HEK293 (cell line): Measurements from ENCODE around the gene PTDSS2.

Experiments used
- CTCF ChIA-PET: fragments of 350-600 bp; formaldehyde crosslinking; extraction: SDS; loops from one replicate; lab custom pipeline; 2021; ENCODE audit warnings: antibody characterized with exemption; lab: Yijun Ruan, JAX
- POLR2A ChIA-PET: fragments of 300-600 bp; formaldehyde crosslinking; extraction: SDS; loops from one replicate; lab custom pipeline; 2020; ENCODE audit warnings: antibody characterized with exemption, inconsistent platforms; lab: Yijun Ruan, JAX
- H3K27ac ChIP-seq: fragments of 200-500 bp; sonication (Bioruptor generic); 2 replicates; pipeline ENCODE4 v1.5.1; 2014; ENCODE audit warnings: low read depth, low read length, control low read depth, inconsistent platforms; ENCODE audit errors: extremely low read depth
- H3K36me3 ChIP-seq, 2 experiments: fragments of 200-500 bp in 1 of 2; sonication (Bioruptor generic) in 1 of 2; 1 replicate in 1 of 2; 2 replicates in 1 of 2; pipeline ENCODE4 v1.5.1; 2014 to 2017; ENCODE audit warnings: inconsistent platforms in 2 of 2, low read length in 2 of 2; ENCODE audit not compliant: control insufficient read depth in 2 of 2, insufficient read depth in 1 of 2
- H3K4me1 ChIP-seq: fragments of 200-500 bp; sonication (Bioruptor generic); 2 replicates; pipeline ENCODE4 v1.5.1; 2014; ENCODE audit warnings: mild to moderate bottlenecking, low read length, inconsistent platforms; ENCODE audit not compliant: control insufficient read depth, insufficient read depth
- H3K4me3 ChIP-seq: 2 replicates; pipeline ENCODE4 v1.5.1; 2011; ENCODE audit warnings: low read depth, mild to moderate bottlenecking, control low read depth, low read length, moderate library complexity
- H3K9me3 ChIP-seq: fragments of 200-500 bp; sonication (Bioruptor generic); 2 replicates; pipeline ENCODE4 v1.5.1; 2014; ENCODE audit warnings: low read depth, low read length, inconsistent platforms; ENCODE audit not compliant: control insufficient read depth, insufficient read depth
- HOXC10 ChIP-seq: sonication (generic); formaldehyde crosslinking; IDR thresholded peaks from 2 replicates; pipeline ENCODE4 v1.8.1; 2023; ENCODE audit warnings: mild to moderate bottlenecking, missing genetic modification reagents
- OVOL3 ChIP-seq: fragments of 450-650 bp; formaldehyde crosslinking; IDR thresholded peaks from 2 replicates; pipeline ENCODE4 v1.5.1; 2016; ENCODE audit warnings: missing biosample characterization, missing genetic modification characterization
- PRDM10 ChIP-seq: fragments of 450-650 bp; formaldehyde crosslinking; IDR thresholded peaks from 2 replicates; pipeline ENCODE4 v1.5.1; 2016; ENCODE audit warnings: missing biosample characterization, missing genetic modification characterization
- PRDM4 ChIP-seq: fragments of 450-650 bp; formaldehyde crosslinking; IDR thresholded peaks from 2 replicates; pipeline ENCODE4 v1.5.1; 2017; ENCODE audit warnings: missing biosample characterization, missing genetic modification characterization
- SP3 ChIP-seq: fragments of 450-650 bp; formaldehyde crosslinking; IDR thresholded peaks from 2 replicates; pipeline ENCODE4 v1.5.1; 2016; ENCODE audit warnings: missing biosample characterization, missing genetic modification characterization
- WT1 ChIP-seq: fragments of 450-650 bp; formaldehyde crosslinking; IDR thresholded peaks from 2 replicates; pipeline ENCODE4 v1.5.1; 2016; ENCODE audit warnings: missing biosample characterization, missing genetic modification characterization
- ZBTB20 ChIP-seq: fragments of 450-650 bp; formaldehyde crosslinking; IDR thresholded peaks from 2 replicates; pipeline ENCODE4 v1.5.1; 2016; ENCODE audit warnings: missing biosample characterization, missing genetic modification characterization
- ZBTB21 ChIP-seq: fragments of 450-650 bp; formaldehyde crosslinking; IDR thresholded peaks from 2 replicates; pipeline ENCODE4 v1.5.1; 2017; ENCODE audit warnings: missing biosample characterization, missing genetic modification characterization
- ZFP3 ChIP-seq: fragments of 450-650 bp; formaldehyde crosslinking; IDR thresholded peaks from 2 replicates; pipeline ENCODE4 v1.5.1; 2016; ENCODE audit warnings: low read depth, missing biosample characterization, missing genetic modification characterization
- ZNF112 ChIP-seq: fragments of 450-650 bp; formaldehyde crosslinking; IDR thresholded peaks from 2 replicates; pipeline ENCODE4 v1.5.0; 2017; ENCODE audit warnings: missing biosample characterization, missing genetic modification characterization
- ZNF174 ChIP-seq: fragments of 450-650 bp; formaldehyde crosslinking; IDR thresholded peaks from 2 replicates; pipeline ENCODE4 v1.5.0; 2017; ENCODE audit warnings: missing biosample characterization, mild to moderate bottlenecking, missing genetic modification characterization
- ZNF175 ChIP-seq: fragments of 450-650 bp; formaldehyde crosslinking; IDR thresholded peaks from 2 replicates; pipeline ENCODE4 v1.5.1; 2016; ENCODE audit warnings: missing biosample characterization, missing genetic modification characterization
- ZNF184 ChIP-seq: fragments of 450-650 bp; IDR thresholded peaks from 2 replicates; pipeline ENCODE4 v1.5.1; 2018; ENCODE audit warnings: missing biosample characterization, mild to moderate bottlenecking, missing genetic modification characterization
- ZNF2 ChIP-seq: fragments of 450-650 bp; formaldehyde crosslinking; IDR thresholded peaks from 2 replicates; pipeline ENCODE4 v1.5.1; 2016; ENCODE audit warnings: missing biosample characterization, missing genetic modification characterization
- ZNF221 ChIP-seq: fragments of 450-650 bp; formaldehyde crosslinking; IDR thresholded peaks from 2 replicates; pipeline ENCODE4 v1.5.1; 2017; ENCODE audit warnings: missing biosample characterization, missing genetic modification characterization, borderline replicate concordance
- ZNF23 ChIP-seq: fragments of 450-650 bp; formaldehyde crosslinking; IDR thresholded peaks from 2 replicates; pipeline ENCODE4 v1.5.1; 2016; ENCODE audit warnings: missing biosample characterization, missing genetic modification characterization, borderline replicate concordance
- ZNF24 ChIP-seq: fragments of 450-650 bp; formaldehyde crosslinking; IDR thresholded peaks from 2 replicates; pipeline ENCODE4 v1.5.1; 2016; ENCODE audit warnings: missing biosample characterization, missing genetic modification characterization
- ZNF350 ChIP-seq: fragments of 450-650 bp; formaldehyde crosslinking; IDR thresholded peaks from 2 replicates; pipeline ENCODE4 v1.5.0; 2017; ENCODE audit warnings: missing biosample characterization, mild to moderate bottlenecking, missing genetic modification characterization
- ZNF366 ChIP-seq: fragments of 450-650 bp; formaldehyde crosslinking; conservative IDR thresholded peaks from 2 replicates; pipeline ENCODE4 v1.5.1; 2016; ENCODE audit warnings: missing biosample characterization, missing genetic modification characterization
- ZNF391 ChIP-seq: fragments of 450-650 bp; formaldehyde crosslinking; IDR thresholded peaks from 2 replicates; pipeline ENCODE4 v1.5.1; 2016; ENCODE audit warnings: low read depth, missing biosample characterization, missing genetic modification characterization, borderline replicate concordance
- ZNF394 ChIP-seq: fragments of 450-650 bp; formaldehyde crosslinking; IDR thresholded peaks from 2 replicates; pipeline ENCODE4 v1.5.1; 2016; ENCODE audit warnings: missing biosample characterization, missing genetic modification characterization, mild to moderate bottlenecking, moderate library complexity, borderline replicate concordance
- ZNF521 ChIP-seq: fragments of 450-650 bp; formaldehyde crosslinking; IDR thresholded peaks from 2 replicates; pipeline ENCODE4 v1.5.1; 2017; ENCODE audit warnings: missing biosample characterization, mild to moderate bottlenecking, missing genetic modification characterization
- ZNF629 ChIP-seq: fragments of 450-650 bp; formaldehyde crosslinking; IDR thresholded peaks from 2 replicates; pipeline ENCODE4 v1.5.1; 2017; ENCODE audit warnings: missing biosample characterization, missing genetic modification characterization
- ZNF660 ChIP-seq: fragments of 450-650 bp; IDR thresholded peaks from 2 replicates; pipeline ENCODE4 v1.5.1; 2018; ENCODE audit warnings: missing biosample characterization, mild to moderate bottlenecking, missing genetic modification characterization
- ZNF670 ChIP-seq: fragments of 450-650 bp; formaldehyde crosslinking; IDR thresholded peaks from 2 replicates; pipeline ENCODE4 v1.5.1; 2016; ENCODE audit warnings: missing biosample characterization, missing genetic modification characterization, low read depth
- ZNF692 ChIP-seq: fragments of 450-650 bp; formaldehyde crosslinking; IDR thresholded peaks from 2 replicates; pipeline ENCODE4 v1.5.1; 2016; ENCODE audit warnings: missing biosample characterization, missing genetic modification characterization
- ZNF785 ChIP-seq: fragments of 450-650 bp; formaldehyde crosslinking; IDR thresholded peaks from 2 replicates; pipeline ENCODE4 v1.5.1; 2016; ENCODE audit warnings: missing biosample characterization, missing genetic modification characterization
- ZXDB ChIP-seq: fragments of 450-650 bp; formaldehyde crosslinking; IDR thresholded peaks from 2 replicates; pipeline ENCODE4 v1.5.1; 2016; ENCODE audit warnings: missing biosample characterization, missing genetic modification characterization

The PTDSS2 gene

GRCh38 chr11:433111-433510 is 17.0 kb upstream of the PTDSS2 start:
- Histone ChIP-seq H3K36me3 (no peaks in the 10 kb centered on the region), H3K9me3 (no peaks in the 10 kb centered on the region), H3K4me1 (no peaks in the 10 kb centered on the region), H3K4me3 (no peak overlapping the region), H3K27ac (no peak overlapping the region)
- POLR2A ChIA-PET = no interaction called here
- TF ChIP-seq ZXDB (no peak), ZNF394 (no peak), ZNF184 (tag by site-specific recombination) (no peak), ZNF660 (no peak), PRDM4 (no peak), ZNF112 (tag by site-specific recombination) (no peak), ZNF692 (no peak), ZNF175 (tag by site-specific recombination) (no peak), ZNF221 (tag by site-specific recombination) (no peak), ZNF521 (tag by site-specific recombination) (no peak), OVOL3 (tag by site-specific recombination) (no peak), ZNF670 (no peak), ZNF24 (tag by site-specific recombination) (no peak)
- CTCF ChIA-PET = interaction anchor here (0.7 kb wide), 1 partner anchor 86 kb away, joined by 3 read pairs; no protein-coding TSS in a partner anchor

- CTCF ChIA-PET = interaction anchor here (0.7 kb wide), 1 partner anchor 85 kb away, joined by 3 read pairs; no protein-coding TSS in a partner anchor
- H3K4me3 ChIP-seq = no peak overlapping the region
- no peaks in the 10 kb centered on the region for H3K4me1 ChIP-seq
- POLR2A ChIA-PET = interaction anchor here (0.6 kb wide), 1 partner anchor 155 kb away, joined by 5 read pairs; no protein-coding TSS in a partner anchor
- no peak overlapping the region for H3K27ac ChIP-seq
- H3K36me3 ChIP-seq = no peaks in the 10 kb centered on the region
- no peaks in the 10 kb centered on the region for H3K9me3 ChIP-seq
- TF ChIP-seq ZNF174 (tag by site-specific recombination) (no peak), ZNF366 (no peak), ZNF23 (tag by site-specific recombination) (no peak), ZFP3 (tag by site-specific recombination) (no peak), ZBTB21 (tag by site-specific recombination) (no peak), PRDM10 (tag by site-specific recombination) (no peak), ZBTB20 (tag by site-specific recombination) (no peak), ZNF350 (tag by site-specific recombination) (no peak), ZNF521 (tag by site-specific recombination) (no peak), ZNF629 (tag by site-specific recombination) (no peak), SP3 (tag by site-specific recombination) (no peak), ZNF785 (tag by site-specific recombination) (no peak), ZNF391 (tag by site-specific recombination) (no peak), ZNF2 (no peak), WT1 (tag by site-specific recombination) (no peak), HOXC10 (CRISPR knock-in tag) (no peak)
Observed at GRCh38 chr11:433641-434040, 16.4 kb upstream of the PTDSS2 start.
